Embryonic facial prominence (tissue), 1 donor: ENCODE results near the gene ITGA11.

Experiments used
- DNase-seq: peaks from one replicate; pipeline ENCODE4 v3.0.0-alpha.2; 2016; ENCODE audit errors: extremely low spot score

Gene ITGA11

GRCh38 chr15:68292157-68292781, 139.7 kb downstream of the ITGA11 start:
- no peak for DNase-seq

GRCh38 chr15:68290715-68291114, 141.2 kb downstream of the ITGA11 start:
- no peak for DNase-seq

GRCh38 chr15:68289621-68290352, 142.2 kb downstream of the ITGA11 start:
- no peak for DNase-seq

- DNase-seq = no peak
Observed at GRCh38 chr15:68289057-68289456, 142.9 kb downstream of the ITGA11 start.

- DNase-seq = no peak
Observed at GRCh38 chr15:68286256-68286655, 145.7 kb downstream of the ITGA11 start.

- no peak for DNase-seq
Observed at GRCh38 chr15:68285259-68285980, 146.5 kb downstream of the ITGA11 start.

GRCh38 chr15:68284616-68285258, 147.2 kb downstream of the ITGA11 start:
- no peak for DNase-seq

GRCh38 chr15:68283401-68283800, 148.6 kb downstream of the ITGA11 start:
- DNase-seq = no peak

GRCh38 chr15:68281008-68281407, 151.0 kb downstream of the ITGA11 start:
- no peak for DNase-seq

- DNase-seq = no peak
Observed at GRCh38 chr15:68279779-68280753, 151.9 kb downstream of the ITGA11 start.

GRCh38 chr15:68278595-68279405, 153.2 kb downstream of the ITGA11 start:
- no peak for DNase-seq

- DNase-seq = no peak
Observed at GRCh38 chr15:68278345-68278594, 153.7 kb downstream of the ITGA11 start.

- DNase-seq = peak; percentile 91
Observed at GRCh38 chr15:68277603-68278344, 154.2 kb downstream of the ITGA11 start, which contains the start of gene FEM1B. TSS of gene FEM1B (plus strand) at chr15:68277745. CDS start at chr15:68278418, 673 bp downstream.

GRCh38 chr15:68277131-68277602, 154.8 kb downstream of the ITGA11 start:
- DNase-seq = peak; percentile 67

GRCh38 chr15:68276668-68277067, 155.3 kb downstream of the ITGA11 start:
- DNase-seq = no peak

GRCh38 chr15:68275165-68275746, 156.7 kb downstream of the ITGA11 start:
- no peak for DNase-seq

- DNase-seq = no peak
Observed at GRCh38 chr15:68274201-68274848, 157.6 kb downstream of the ITGA11 start.

GRCh38 chr15:68272721-68273271, 159.2 kb downstream of the ITGA11 start:
- no peak for DNase-seq
